GM19193 (cell line): Measurements from ENCODE around the gene BMAL1.

ENCODE experiments used
- POLR2A ChIP-seq: IDR thresholded peaks from 4 replicates; pipeline ENCODE4 v1.6.1; 2011; ENCODE audit not compliant: insufficient read depth, insufficient read length; ENCODE audit errors: extremely low read depth

The BMAL1 gene

GRCh38 chr11:13280092-13280722 lies 2.6 kb downstream of the BMAL1 start:
- no peak for TF ChIP-seq POLR2A

DNA sequence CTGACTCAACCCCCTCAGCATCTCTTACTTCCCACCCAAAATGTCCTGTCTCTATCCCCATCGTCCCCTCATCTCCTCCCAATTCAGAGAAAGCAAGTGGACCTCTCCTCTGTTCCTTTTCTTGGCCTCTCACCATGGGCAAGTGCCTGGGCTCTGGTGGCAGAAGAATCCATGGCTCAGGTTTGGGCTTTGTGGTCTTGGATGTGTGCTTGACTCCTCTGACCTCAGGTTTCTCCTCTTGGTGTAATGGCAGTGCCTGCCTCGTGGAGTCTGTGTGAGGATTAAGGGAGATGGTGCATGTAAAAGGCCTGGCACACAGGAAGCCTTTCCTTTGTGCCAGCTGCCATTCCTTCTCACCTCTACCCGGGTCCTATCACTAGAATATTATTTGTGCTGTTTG lies 3.2 kb downstream of the BMAL1 start:
- TF ChIP-seq POLR2A: no peak

DNA sequence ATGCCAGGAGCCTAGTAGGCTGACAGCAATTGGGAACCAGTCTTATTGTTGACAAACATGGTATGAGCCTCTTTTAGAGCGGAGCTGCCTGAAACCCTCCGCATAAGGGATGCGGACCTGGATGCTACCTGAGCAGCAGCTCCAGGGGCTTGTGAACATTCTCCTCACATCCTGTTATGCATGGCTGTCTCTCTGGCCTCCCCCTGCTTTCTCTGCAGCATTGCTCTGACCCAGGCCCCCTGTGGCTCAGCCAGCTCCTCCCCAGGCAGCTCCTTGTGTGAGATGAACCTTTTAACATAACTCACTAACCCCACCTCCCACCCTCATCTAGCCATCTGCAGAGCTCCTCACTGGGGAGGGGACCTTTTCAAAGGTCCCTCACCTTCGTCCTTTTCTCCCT lies 6.0 kb downstream of the BMAL1 start:
- no peak for TF ChIP-seq POLR2A

DNA sequence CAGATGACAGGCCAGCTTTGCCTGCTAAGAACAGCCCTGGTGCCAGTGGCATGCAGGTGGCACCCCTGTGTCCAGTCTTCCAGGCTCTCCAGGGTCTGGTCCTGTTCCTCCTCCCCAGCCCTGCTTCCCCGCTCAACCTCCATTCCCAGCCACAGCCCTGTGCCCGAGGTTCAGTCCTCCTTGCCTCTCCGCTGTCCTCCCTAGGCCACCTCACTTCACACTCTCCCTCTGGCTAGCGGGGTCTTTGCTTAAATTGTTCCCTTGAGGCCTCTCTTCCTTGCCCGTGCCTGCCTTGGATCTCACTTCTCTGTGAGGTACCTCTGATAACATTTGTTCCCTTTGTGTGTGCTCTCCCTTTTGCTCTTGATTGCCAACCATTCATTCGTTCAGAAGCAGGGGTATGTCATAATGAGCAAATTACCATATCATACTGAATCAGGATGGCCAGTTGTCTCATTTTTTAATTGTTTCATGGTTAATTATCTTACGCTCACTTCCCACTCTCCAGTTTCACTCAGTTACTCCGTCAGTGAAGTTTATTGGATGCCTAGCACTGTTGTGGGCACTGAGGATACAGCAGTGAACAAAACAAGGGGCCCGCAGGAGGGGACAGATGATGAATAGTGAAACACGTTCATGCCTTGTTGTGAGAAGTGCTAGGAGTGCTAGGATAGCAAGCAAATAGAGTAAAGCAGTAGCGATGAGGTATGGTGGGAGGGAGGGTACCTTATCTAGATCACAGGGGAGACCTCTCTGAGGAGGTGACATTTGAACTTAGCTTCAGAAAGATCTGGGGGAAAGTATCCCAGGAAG lies 7.4 kb downstream of the BMAL1 start:
- no peak for TF ChIP-seq POLR2A

GRCh38 chr11:13286279-13286821 lies 8.8 kb downstream of the BMAL1 start:
- TF ChIP-seq POLR2A: no peak

DNA sequence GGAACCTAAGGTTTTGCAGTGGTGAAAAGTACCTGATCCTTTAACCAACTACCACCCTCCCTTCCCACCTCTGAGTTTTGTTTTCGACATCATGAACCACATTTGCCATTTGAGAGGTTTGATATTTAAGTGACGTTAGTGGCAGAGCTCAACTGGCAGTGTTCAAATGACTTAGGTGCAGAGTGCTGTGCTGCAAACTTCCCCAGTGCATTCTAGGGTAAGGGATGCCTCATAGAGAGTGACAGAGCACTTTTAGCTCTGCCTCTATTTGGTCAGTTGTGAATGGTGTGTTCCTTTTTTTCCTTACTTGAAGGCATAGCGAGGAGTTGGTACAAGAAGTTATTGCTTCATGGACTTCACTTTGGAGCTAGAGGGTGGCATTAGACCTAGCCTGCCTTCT lies 9.4 kb downstream of the BMAL1 start:
- no peak for TF ChIP-seq POLR2A

GRCh38 chr11:13287681-13288080 lies 10.1 kb downstream of the BMAL1 start:
- no peak for TF ChIP-seq POLR2A

DNA sequence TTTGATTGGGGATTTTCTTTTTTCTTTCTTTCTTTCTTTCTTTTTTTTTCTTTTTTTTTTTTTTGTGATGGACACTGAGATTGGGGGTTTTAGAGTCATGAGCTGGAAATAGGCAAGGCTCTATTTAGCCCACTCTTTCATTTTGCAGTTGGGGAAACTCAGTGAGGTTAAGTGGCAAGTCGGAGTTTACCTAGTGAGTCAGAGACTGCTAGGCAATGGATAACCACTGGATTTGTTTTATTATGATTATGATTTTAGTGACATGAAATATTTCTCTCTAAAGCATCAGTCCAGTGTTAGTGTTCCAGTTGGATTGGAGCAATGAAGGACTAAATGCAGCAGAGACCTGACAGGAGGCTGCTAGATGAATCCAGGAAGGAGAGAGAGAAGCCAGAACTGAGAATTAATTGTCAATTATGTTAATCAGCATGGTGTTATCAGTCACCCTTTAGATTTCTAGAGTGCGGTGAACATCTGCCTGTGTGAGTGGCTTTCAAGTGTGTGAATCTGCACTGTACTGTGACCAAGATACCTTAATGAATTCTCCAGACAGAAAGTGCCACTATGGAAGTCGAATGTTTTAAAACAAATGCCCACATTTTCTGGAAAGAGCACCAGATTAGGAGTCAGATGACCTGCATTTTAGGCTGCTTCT lies 10.9 kb downstream of the BMAL1 start:
- TF ChIP-seq POLR2A: no peak

GRCh38 chr11:13289081-13289480 lies 11.5 kb downstream of the BMAL1 start:
- TF ChIP-seq POLR2A: no peak

DNA sequence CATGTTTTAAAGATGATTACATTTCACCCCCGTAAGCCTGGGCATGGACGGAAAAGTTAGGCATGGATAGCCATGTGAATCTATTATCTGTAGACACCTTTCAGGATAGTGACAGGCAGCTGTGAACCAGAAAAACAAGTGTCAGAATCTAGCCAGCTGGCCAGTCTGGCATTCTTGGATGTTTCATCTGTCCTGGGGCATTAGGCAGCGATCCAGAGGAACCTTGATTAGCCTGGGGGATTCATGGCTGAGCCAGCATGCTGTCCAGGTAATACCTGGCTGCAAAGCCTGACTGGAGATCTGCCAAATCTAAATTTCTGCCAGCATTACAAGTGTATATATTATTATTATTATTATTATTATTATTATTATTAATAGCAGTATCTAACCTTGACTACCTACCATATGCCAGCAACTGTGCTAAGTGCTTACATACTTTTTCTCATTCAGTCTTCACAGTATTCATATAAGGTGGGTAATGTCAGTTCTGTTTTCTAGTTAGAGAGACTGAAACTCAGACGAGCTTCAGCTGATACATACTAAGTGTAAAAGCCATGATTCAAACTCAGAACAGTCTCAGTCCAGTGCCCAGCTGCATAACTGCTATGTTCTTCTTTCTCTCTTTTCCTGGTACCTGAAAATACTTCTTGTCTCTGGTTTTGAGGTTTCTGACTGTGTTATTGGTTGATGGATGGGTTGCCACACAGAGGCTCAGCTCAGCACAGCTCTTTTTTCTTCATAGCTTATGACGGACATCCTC lies 12.8 kb downstream of the BMAL1 start:
- TF ChIP-seq POLR2A: no peak

GRCh38 chr11:13291361-13291760 lies 13.8 kb downstream of the BMAL1 start:
- no peak for TF ChIP-seq POLR2A

- TF ChIP-seq POLR2A: no peak
Measured at GRCh38 chr11:13291800-13292199, 14.2 kb downstream of the BMAL1 start.

DNA sequence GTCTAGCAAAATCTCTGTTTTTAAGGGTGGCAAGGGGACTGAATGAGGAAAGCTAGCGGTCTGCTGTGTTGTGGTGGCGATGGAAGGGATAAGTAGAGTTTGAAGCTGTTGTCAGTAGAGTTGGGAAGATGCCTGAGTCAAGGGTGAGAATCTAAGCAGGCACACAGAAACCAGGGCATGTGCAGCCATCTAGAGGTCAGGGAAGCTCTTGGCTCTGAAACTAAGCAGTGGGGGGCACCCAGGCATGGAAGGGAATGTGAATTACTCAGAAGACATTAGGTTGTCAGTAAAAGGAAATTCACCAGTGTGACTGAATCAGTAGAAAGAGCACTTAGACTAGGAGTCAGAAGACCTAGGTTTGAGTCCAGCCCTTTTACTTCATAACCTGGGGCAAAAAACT lies 15.4 kb downstream of the BMAL1 start:
- TF ChIP-seq POLR2A: no peak

DNA sequence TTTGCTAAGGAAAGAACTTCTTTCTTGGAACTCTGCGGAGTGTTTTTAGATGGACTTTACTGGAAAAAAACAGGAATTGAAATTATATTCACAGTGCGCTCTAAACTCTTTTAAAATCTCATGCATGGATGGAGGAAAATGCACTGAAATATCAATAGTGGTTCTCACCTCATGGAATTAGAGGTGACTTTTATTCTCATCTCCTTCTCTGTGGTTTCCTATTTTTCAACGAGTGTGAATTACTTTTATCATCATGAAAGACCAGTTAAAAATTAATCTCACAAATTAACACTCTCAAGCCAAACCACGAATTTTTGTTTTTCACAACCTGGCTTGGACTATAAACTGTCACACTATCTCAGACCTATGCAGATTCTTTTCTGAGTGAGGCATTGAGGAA lies 16.6 kb downstream of the BMAL1 start:
- no peak for TF ChIP-seq POLR2A
